ENCODE measurements around the gene BAG5.
A peak's percentile ranks its signal among the peaks of the same experiment; 100 is the strongest.

The BAG5 gene

GRCh38 chr14:103538291-103539055, 24.0 kb downstream of the BAG5 start:
- Mint-ChIP-seq H3K4me3 (no peak overlapping the region), H3K27me3 (peaks cover 42% of the 10 kb centered on the region), H3K36me3 (ENCODE audit: low read depth) (peaks cover 36% of the 10 kb centered on the region), H3K9me3 (no peaks in the 10 kb centered on the region), H3K27ac (no peak overlapping the region), H3K4me1 (ENCODE audit: low read depth) (peaks cover 7% of the 10 kb centered on the region)
- intact Hi-C loops (cut with micrococcal nuclease), result no loop called here

- Mint-ChIP-seq H3K27me3 (peaks cover 42% of the 10 kb centered on the region), H3K9me3 (no peaks in the 10 kb centered on the region), H3K4me3 (no peak overlapping the region), H3K4me1 (ENCODE audit: low read depth) (peaks cover 18% of the 10 kb centered on the region), H3K27ac (no peak overlapping the region), H3K36me3 (ENCODE audit: low read depth) (peaks cover 44% of the 10 kb centered on the region)
- intact Hi-C loops (cut with micrococcal nuclease), result no loop called here
Observed at GRCh38 chr14:103537175-103537990, 25.1 kb downstream of the BAG5 start.

DNA sequence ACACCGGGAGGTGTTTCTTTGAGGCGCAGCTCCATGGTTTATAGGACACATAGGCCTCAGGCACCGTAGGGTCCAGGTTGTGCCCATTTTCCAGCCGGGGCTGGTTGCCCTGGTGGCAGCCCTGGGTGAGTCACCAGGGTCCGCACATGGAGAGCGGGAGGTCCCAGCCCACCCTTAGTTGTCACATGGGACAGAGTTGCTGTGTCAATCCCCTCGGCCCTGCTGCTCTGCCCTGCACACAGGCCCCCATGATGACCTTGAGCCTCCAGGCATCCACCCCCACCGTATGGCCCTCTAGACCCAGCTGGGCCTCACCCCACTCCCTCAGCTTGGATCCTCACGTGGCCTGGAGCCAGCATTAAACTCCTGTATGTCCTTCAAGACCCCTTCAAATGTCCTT, 25.8 kb downstream of the BAG5 start:
- H3K9me3 Mint-ChIP-seq, result no peaks in the 10 kb centered on the region
- no peak overlapping the region for H3K4me3 Mint-ChIP-seq
- no peak overlapping the region for H3K27ac Mint-ChIP-seq
- peaks cover 25% of the 10 kb centered on the region for H3K4me1 Mint-ChIP-seq (ENCODE audit: low read depth)
- H3K27me3 Mint-ChIP-seq, result peaks cover 36% of the 10 kb centered on the region
- intact Hi-C loops (cut with micrococcal nuclease), result no loop called here
- H3K36me3 Mint-ChIP-seq (ENCODE audit: low read depth), result peaks cover 51% of the 10 kb centered on the region

GRCh38 chr14:103535891-103536565, 26.4 kb downstream of the BAG5 start:
- H3K4me3 Mint-ChIP-seq, result no peak overlapping the region

DNA sequence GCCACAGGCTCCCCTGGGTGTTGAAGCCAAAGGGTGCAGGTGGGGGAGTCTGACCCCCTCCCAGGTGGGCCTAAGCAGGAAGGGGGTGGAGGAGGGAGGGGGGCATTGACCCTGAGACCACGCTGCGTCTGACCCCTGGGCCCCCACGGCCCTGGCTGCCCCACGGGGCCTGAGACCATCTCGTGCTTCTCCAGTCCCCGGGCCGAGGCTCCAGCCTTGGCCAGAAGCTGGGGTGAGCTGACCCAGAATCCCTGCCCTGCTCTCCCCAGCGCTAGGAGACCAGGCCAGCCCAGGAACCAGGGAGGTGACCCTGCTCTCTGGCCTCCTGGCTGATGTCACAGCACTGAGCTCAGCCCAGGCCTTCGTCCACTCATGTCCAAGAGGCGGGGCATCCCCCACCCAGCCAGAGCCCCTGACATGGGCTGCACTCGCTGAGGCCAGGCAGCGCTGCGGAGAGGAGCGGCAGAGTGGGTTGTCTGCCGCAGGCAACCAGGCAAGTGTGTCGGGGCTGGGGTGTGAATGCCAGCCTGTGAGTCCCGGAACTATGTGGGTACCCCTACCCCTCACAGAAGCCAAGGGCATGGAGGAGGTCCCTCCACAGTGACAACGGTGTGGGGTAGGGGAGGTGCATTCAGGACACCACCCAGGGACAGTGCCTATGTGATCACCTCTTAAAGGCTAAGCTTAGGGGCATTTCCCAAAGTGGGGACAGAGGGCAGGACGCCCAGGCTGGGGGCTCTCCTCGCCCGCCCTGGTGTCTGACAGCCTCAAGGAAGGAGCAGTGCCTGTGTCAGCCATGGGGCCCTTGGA, 27.2 kb downstream of the BAG5 start:
- H3K4me3 Mint-ChIP-seq, result no peak overlapping the region
- H3K27me3 Mint-ChIP-seq, result peaks cover 22% of the 10 kb centered on the region
- no peak overlapping the region for H3K27ac Mint-ChIP-seq
- no peaks in the 10 kb centered on the region for H3K9me3 Mint-ChIP-seq
- H3K4me1 Mint-ChIP-seq (ENCODE audit: low read depth), result peaks cover 39% of the 10 kb centered on the region
- H3K36me3 Mint-ChIP-seq (ENCODE audit: low read depth), result peaks cover 65% of the 10 kb centered on the region
- intact Hi-C loops (cut with micrococcal nuclease), result no loop called here

More at GRCh38 chr14:103535891-103536565, 26.4 kb downstream of the BAG5 start:
- Mint-ChIP-seq H3K27me3 (peaks cover 30% of the 10 kb centered on the region), H3K4me1 (ENCODE audit: low read depth) (peaks cover 32% of the 10 kb centered on the region), H3K9me3 (no peaks in the 10 kb centered on the region), H3K27ac (no peak overlapping the region), H3K36me3 (ENCODE audit: low read depth) (peaks cover 58% of the 10 kb centered on the region)
- intact Hi-C loops (cut with micrococcal nuclease), result no loop called here

- no peaks in the 10 kb centered on the region for H3K9me3 Mint-ChIP-seq
- H3K36me3 Mint-ChIP-seq (ENCODE audit: low read depth), result peaks cover 71% of the 10 kb centered on the region
- H3K27me3 Mint-ChIP-seq, result peaks cover 17% of the 10 kb centered on the region
- H3K27ac Mint-ChIP-seq, result no peak overlapping the region
- H3K4me1 Mint-ChIP-seq (ENCODE audit: low read depth), result peaks cover 46% of the 10 kb centered on the region
- intact Hi-C loops (cut with micrococcal nuclease), result no loop called here
- H3K4me3 Mint-ChIP-seq, result no peak overlapping the region
Observed at GRCh38 chr14:103534576-103535061, 27.8 kb downstream of the BAG5 start.

DNA sequence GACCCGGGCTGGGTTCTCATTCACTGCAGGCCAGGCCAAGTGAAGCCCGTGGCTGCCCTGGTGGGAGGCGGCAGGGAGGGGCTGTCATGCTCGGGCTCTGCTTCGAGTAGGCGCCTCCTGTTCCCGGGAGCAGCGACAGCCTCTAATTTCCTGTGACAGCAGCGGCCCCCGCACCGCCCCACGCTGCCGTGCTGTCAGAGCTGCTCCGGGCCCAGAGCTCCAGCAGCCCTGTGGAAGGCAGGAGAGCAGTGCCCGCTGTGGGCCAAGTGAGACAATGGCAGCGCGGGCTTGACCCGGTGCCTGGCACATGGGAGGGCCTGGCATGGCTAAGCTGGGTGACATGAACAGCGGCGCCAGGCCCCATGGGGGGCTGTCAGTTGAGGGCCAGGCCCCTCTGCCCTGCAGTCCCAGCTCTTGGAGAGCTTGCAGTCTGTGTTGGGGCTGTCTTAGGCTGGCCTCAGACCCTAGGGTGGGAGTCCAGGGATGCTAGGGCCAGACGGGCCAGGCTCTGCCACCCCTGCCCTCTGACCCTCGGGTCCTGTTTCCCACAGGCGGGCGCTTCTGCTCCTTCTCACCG, 28.4 kb downstream of the BAG5 start:
- Mint-ChIP-seq H3K9me3 (no peaks in the 10 kb centered on the region), H3K36me3 (ENCODE audit: low read depth) (peaks cover 75% of the 10 kb centered on the region), H3K4me1 (ENCODE audit: low read depth) (peaks cover 49% of the 10 kb centered on the region), H3K27ac (no peak overlapping the region), H3K27me3 (peaks cover 11% of the 10 kb centered on the region), H3K4me3 (no peak overlapping the region)
- intact Hi-C loops (cut with micrococcal nuclease), result no loop called here

DNA sequence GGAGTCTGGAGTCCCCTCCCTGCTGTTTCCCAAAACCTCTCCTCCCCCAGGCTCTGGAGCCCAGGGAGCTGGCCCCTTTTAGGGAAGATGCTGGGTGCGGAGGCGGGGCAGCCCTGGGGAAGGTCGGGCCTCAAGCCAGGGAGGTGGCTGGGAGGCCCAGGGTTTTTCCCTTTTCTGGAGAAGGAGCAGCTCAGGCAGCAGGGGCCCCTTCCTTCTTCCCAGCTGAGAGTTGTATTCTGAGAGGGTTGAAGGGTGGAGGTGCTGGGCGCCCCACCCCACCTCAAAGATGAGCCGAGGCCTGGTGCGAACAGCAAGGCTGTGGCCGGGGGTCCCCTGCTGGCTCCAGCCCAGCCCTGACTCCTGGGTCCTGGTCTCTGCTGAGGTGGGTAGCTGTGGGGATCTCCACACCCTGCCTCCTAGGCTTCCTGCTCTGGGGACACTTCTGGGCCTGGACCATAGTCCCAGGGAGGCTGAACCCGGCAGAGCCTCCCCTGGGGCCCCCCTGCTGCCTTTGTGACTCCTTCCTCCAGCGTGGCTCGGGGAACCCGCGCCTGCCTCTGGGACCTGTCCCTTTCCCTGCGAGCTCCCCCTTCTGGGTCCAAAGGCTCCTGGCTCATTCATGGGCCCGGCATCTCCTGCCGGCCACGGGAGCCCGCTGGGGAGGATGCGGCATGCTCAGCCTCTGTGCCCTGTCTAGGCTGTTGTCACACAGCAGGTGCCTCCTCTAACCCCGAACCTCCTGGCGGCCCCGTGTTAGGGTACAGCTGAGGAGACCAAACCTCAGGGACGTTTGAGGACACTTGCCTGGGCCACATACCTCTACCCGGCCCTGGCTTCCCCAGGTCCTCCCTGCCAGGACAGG, 29.1 kb downstream of the BAG5 start:
- H3K9me3 Mint-ChIP-seq, result no peaks in the 10 kb centered on the region
- intact Hi-C loops (cut with micrococcal nuclease), result no loop called here
- H3K4me1 Mint-ChIP-seq (ENCODE audit: low read depth), result peaks cover 50% of the 10 kb centered on the region
- no peak overlapping the region for H3K27ac Mint-ChIP-seq
- H3K27me3 Mint-ChIP-seq, result peaks cover 4% of the 10 kb centered on the region
- peaks cover 75% of the 10 kb centered on the region for H3K36me3 Mint-ChIP-seq (ENCODE audit: low read depth)
- no peak overlapping the region for H3K4me3 Mint-ChIP-seq

- Mint-ChIP-seq H3K36me3 (ENCODE audit: low read depth) (peaks cover 75% of the 10 kb centered on the region), H3K4me1 (ENCODE audit: low read depth) (peaks cover 59% of the 10 kb centered on the region), H3K27ac (no peak overlapping the region), H3K9me3 (no peaks in the 10 kb centered on the region), H3K4me3 (no peak overlapping the region), H3K27me3 (no peaks in the 10 kb centered on the region)
- intact Hi-C loops (cut with micrococcal nuclease), result no loop called here
Observed at GRCh38 chr14:103532216-103533136, 30.0 kb downstream of the BAG5 start.

GRCh38 chr14:103531421-103532215, 30.8 kb downstream of the BAG5 start:
- Mint-ChIP-seq H3K27ac (peak overlapping the region; percentile 53), H3K36me3 (ENCODE audit: low read depth) (peaks cover 70% of the 10 kb centered on the region), H3K27me3 (no peaks in the 10 kb centered on the region), H3K4me3 (no peak overlapping the region), H3K9me3 (no peaks in the 10 kb centered on the region), H3K4me1 (ENCODE audit: low read depth) (peaks cover 67% of the 10 kb centered on the region)
- intact Hi-C loops (cut with micrococcal nuclease), result no loop called here

- Mint-ChIP-seq H3K4me3 (no peak overlapping the region), H3K27ac (peak overlapping the region; percentile 85), H3K4me1 (ENCODE audit: low read depth) (peaks cover 75% of the 10 kb centered on the region), H3K27me3 (no peaks in the 10 kb centered on the region), H3K36me3 (ENCODE audit: low read depth) (peaks cover 63% of the 10 kb centered on the region), H3K9me3 (no peaks in the 10 kb centered on the region)
- intact Hi-C loops (cut with micrococcal nuclease), result no loop called here
Observed at GRCh38 chr14:103530831-103531230, 31.6 kb downstream of the BAG5 start.

All from dendritic cell treated with granulocyte-macrophage colony-stimulating factor and Interleukin-4, amounts not matched to agents 40 ng/mL and 50 ng/mL, for 4 days (primary cell).